ENCODE data around the gene MTHFD1L. TPM values are rescaled to one million over a fixed set of nuclear protein-coding genes. Genes with fewer than 3 reads are reported as not detected.
A peak's percentile ranks its signal among the peaks of the same experiment; 100 is the strongest.

MTHFD1L gene
- total and polyA plus RNA-seq, 2 donors (not counting 1 experiment from before 2014, with no cell fraction given), result 36.1 to 48.9 TPM

- Histone ChIP-seq H3K4me3 (replicated peaks in 1 of 4; ENCODE audit: control extremely low read depth in 1 of 4, insufficient read depth in 1 of 4, low read depth in 3 of 4, low read length in 4 of 4) (no peak overlapping the region), H2AFZ (ENCODE audit: low read length) (no peak overlapping the region), H3K4me1 (ENCODE audit: control insufficient read depth, extremely low read depth, insufficient read depth, low read length) (no peaks in the 10 kb centered on the region), H3K9ac (ENCODE audit: insufficient read depth, low read length) (no peak overlapping the region), H3K4me2 (ENCODE audit: extremely low read depth, insufficient read depth, low read length) (no peak overlapping the region), H3K27ac (ENCODE audit: insufficient read depth, low read length) (no peak overlapping the region), H4K20me1 (ENCODE audit: control insufficient read depth, extremely low read depth, insufficient read depth, low read length) (no peaks in the 10 kb centered on the region), H3K36me3 (ENCODE audit: control insufficient read depth, insufficient read depth, low read length) (peaks cover 2% of the 10 kb centered on the region), H3K79me2 (ENCODE audit: control insufficient read depth, insufficient read depth, low read length) (no peaks in the 10 kb centered on the region), H3K27me3 (ENCODE audit: control insufficient read depth, insufficient read depth, low read length) (no peaks in the 10 kb centered on the region), H3K9me3 (ENCODE audit: control insufficient read depth, insufficient read depth, low read depth, low read length) (no peaks in the 10 kb centered on the region)
- no peak for DNase-seq (ENCODE audit: low read depth in 2 of 2)
- TF ChIP-seq CTCF (conservative IDR thresholded peaks at IDR 0.05 in 1 of 2, IDR thresholded peaks at IDR 0.05 in 1 of 2; ENCODE audit: low read depth in 1 of 2, low read length in 2 of 2), result no peak
- TF ChIP-seq EZH2 (IDR thresholded peaks at IDR 0.05; ENCODE audit: low read length, missing control alignments), result no peak
Observed at GRCh38 chr6:151025076-151025475, 159.6 kb downstream of the MTHFD1L start.

DNA sequence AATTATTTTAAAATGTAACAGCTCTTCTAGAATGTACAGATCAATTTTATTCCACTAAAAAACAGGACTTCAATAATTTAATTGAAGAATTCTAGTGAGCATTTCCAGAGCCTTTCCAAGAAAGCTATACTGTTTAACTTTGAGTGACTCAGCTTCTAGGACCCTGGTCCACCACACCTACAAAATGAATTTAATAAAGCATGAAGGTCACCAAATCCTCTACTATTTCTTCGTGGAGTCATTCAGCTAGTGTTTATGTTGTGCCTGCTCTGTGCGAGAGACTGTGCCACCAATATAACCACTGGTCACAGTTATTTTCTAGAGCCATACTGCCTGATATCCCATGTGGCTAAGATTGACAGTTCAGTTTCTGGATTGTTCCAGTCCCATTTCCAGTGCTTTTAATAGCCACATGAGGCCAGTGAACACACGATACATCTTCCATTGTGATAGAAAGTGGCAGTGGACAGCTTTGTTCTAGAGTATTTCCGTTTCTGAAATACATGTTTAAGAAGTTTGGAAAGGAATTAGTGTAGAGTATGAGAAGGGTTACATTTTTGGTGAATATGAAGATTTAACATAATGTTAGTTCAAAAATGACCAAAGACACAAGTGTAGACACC is 160.7 kb downstream of the MTHFD1L start:
- no peak for TF ChIP-seq EZH2 (IDR thresholded peaks at IDR 0.05; ENCODE audit: low read length, missing control alignments)
- no peak for TF ChIP-seq CTCF (conservative IDR thresholded peaks at IDR 0.05 in 1 of 2, IDR thresholded peaks at IDR 0.05 in 1 of 2; ENCODE audit: low read depth in 1 of 2, low read length in 2 of 2)
- Histone ChIP-seq H3K27ac (ENCODE audit: insufficient read depth, low read length) (no peak overlapping the region), H3K9me3 (ENCODE audit: control insufficient read depth, insufficient read depth, low read depth, low read length) (no peaks in the 10 kb centered on the region), H2AFZ (ENCODE audit: low read length) (no peak overlapping the region), H3K79me2 (ENCODE audit: control insufficient read depth, insufficient read depth, low read length) (no peaks in the 10 kb centered on the region), H4K20me1 (ENCODE audit: control insufficient read depth, extremely low read depth, insufficient read depth, low read length) (no peaks in the 10 kb centered on the region), H3K27me3 (ENCODE audit: control insufficient read depth, insufficient read depth, low read length) (no peaks in the 10 kb centered on the region), H3K4me3 (replicated peaks in 1 of 4; ENCODE audit: control extremely low read depth in 1 of 4, insufficient read depth in 1 of 4, low read depth in 3 of 4, low read length in 4 of 4) (no peak overlapping the region), H3K36me3 (ENCODE audit: control insufficient read depth, insufficient read depth, low read length) (peaks cover 2% of the 10 kb centered on the region), H3K9ac (ENCODE audit: insufficient read depth, low read length) (no peak overlapping the region), H3K4me1 (ENCODE audit: control insufficient read depth, extremely low read depth, insufficient read depth, low read length) (no peaks in the 10 kb centered on the region), H3K4me2 (ENCODE audit: extremely low read depth, insufficient read depth, low read length) (no peak overlapping the region)
- peak in 1 of 2 donors; percentile 23 for DNase-seq (ENCODE audit: low read depth in 2 of 2)

DNA sequence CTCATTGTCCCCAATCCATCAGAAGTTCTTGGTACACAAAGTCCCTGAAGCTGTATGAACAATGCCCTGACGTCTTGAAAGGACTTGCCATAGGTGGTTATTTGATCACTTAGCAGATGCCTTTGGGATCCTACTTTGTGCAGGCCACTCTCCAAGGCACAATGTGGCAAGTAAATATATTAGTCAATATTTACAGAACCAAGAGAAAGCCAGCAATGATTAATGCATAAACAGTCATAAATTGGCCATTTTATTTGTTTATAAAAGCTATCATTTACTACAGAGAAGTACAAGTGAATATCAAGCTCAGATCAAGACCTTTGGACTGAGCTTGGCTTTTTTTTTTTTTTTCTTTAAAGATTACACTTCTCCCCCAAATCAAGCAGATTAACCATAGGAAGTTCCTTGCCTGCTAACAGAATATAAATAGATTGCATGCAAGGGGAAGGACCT is 161.8 kb downstream of the MTHFD1L start:
- Histone ChIP-seq H3K27ac (ENCODE audit: insufficient read depth, low read length) (no peak overlapping the region), H3K36me3 (ENCODE audit: control insufficient read depth, insufficient read depth, low read length) (peaks cover 2% of the 10 kb centered on the region), H4K20me1 (ENCODE audit: control insufficient read depth, extremely low read depth, insufficient read depth, low read length) (no peaks in the 10 kb centered on the region), H2AFZ (ENCODE audit: low read length) (no peak overlapping the region), H3K4me1 (ENCODE audit: control insufficient read depth, extremely low read depth, insufficient read depth, low read length) (no peaks in the 10 kb centered on the region), H3K9ac (ENCODE audit: insufficient read depth, low read length) (no peak overlapping the region), H3K4me2 (ENCODE audit: extremely low read depth, insufficient read depth, low read length) (no peak overlapping the region), H3K27me3 (ENCODE audit: control insufficient read depth, insufficient read depth, low read length) (no peaks in the 10 kb centered on the region), H3K4me3 (replicated peaks in 1 of 4; ENCODE audit: control extremely low read depth in 1 of 4, insufficient read depth in 1 of 4, low read depth in 3 of 4, low read length in 4 of 4) (no peak overlapping the region), H3K79me2 (ENCODE audit: control insufficient read depth, insufficient read depth, low read length) (no peaks in the 10 kb centered on the region), H3K9me3 (ENCODE audit: control insufficient read depth, insufficient read depth, low read depth, low read length) (no peaks in the 10 kb centered on the region)
- no peak for TF ChIP-seq CTCF (conservative IDR thresholded peaks at IDR 0.05 in 1 of 2, IDR thresholded peaks at IDR 0.05 in 1 of 2; ENCODE audit: low read depth in 1 of 2, low read length in 2 of 2)
- TF ChIP-seq EZH2 (IDR thresholded peaks at IDR 0.05; ENCODE audit: low read length, missing control alignments), result no peak
- no peak for DNase-seq (ENCODE audit: low read depth in 2 of 2)

Data from fibroblast of lung (primary cell).